Neural cell (in vitro differentiated cells): ENCODE results near the gene PITHD1. TPM values are rescaled to one million over a fixed set of nuclear protein-coding genes. Genes with fewer than 3 reads are reported as not detected.

Experiments
- H2AFZ ChIP-seq: fragments of 200-600, 300-800 bp; sonication (generic), shearing (Covaris generic); 2 replicates; pipeline ENCODE4 v1.6.0; 2014; ENCODE audit warnings: low read depth, mild to moderate bottlenecking, antibody characterized with exemption, low read length, moderate library complexity
- H3F3A ChIP-seq: fragments of 200-600 bp; shearing (Covaris generic); 2 replicates; pipeline ENCODE4 v1.6.1; 2016; ENCODE audit warnings: mild to moderate bottlenecking, moderate library complexity, mixed read lengths, antibody characterized with exemption, low read length; ENCODE audit not compliant: insufficient read depth, poor library complexity, severe bottlenecking
- H3K27ac ChIP-seq: fragments of 200-600, 300-800 bp; sonication (generic), shearing (Covaris generic); 2 replicates; pipeline ENCODE4 v1.5.1; 2014; ENCODE audit warnings: mild to moderate bottlenecking, low read length, moderate library complexity
- H3K27me3 ChIP-seq: fragments of 300-800, 200-600 bp; sonication (generic), shearing (Covaris generic); 2 replicates; pipeline ENCODE4 v1.6.0; 2014; ENCODE audit warnings: mild to moderate bottlenecking, low read depth, low read length, moderate library complexity; ENCODE audit not compliant: insufficient read depth
- H3K36me3 ChIP-seq: fragments of 300-800, 200-600 bp; sonication (generic), shearing (Covaris generic); 2 replicates; pipeline ENCODE4 v1.5.1; 2014; ENCODE audit warnings: mild to moderate bottlenecking, antibody characterized with exemption, low read length, moderate library complexity; ENCODE audit not compliant: insufficient read depth
- H3K4me2 ChIP-seq: fragments of 300-800, 200-600 bp; sonication (generic), shearing (Covaris generic); 2 replicates; pipeline ENCODE4 v1.6.0; 2014; ENCODE audit warnings: mild to moderate bottlenecking, low read length
- H3K4me3 ChIP-seq: fragments of 300-800, 200-600 bp; sonication (generic), shearing (Covaris generic); 2 replicates; pipeline ENCODE4 v1.5.1; 2014; ENCODE audit warnings: mild to moderate bottlenecking, low read length, moderate library complexity
- H3K79me2 ChIP-seq: fragments of 200-600 bp; shearing (Covaris generic); replicated peaks from 2 replicates; pipeline ENCODE4 v1.6.0; 2014; ENCODE audit warnings: mild to moderate bottlenecking, low read length, moderate library complexity; ENCODE audit not compliant: insufficient read depth
- H3K9ac ChIP-seq: fragments of 300-800, 200-600 bp; sonication (generic), shearing (Covaris generic); 2 replicates; pipeline ENCODE4 v1.6.1; 2016; ENCODE audit warnings: mild to moderate bottlenecking, low read length, mixed read lengths
- H3K9me2 ChIP-seq: fragments of 200-600 bp; shearing (Covaris generic); 2 replicates; pipeline ENCODE4 v1.6.1; 2016; ENCODE audit warnings: mild to moderate bottlenecking, low read length, mixed read lengths; ENCODE audit not compliant: insufficient read depth
- H3K9me3 ChIP-seq: fragments of 200-600, 300-800 bp; sonication (generic), shearing (Covaris generic); 2 replicates; pipeline ENCODE4 v1.6.1; 2016; ENCODE audit warnings: mild to moderate bottlenecking, mixed run types, low read length, moderate library complexity, mixed read lengths
- H4K20me1 ChIP-seq: fragments of 200-600 bp; shearing (Covaris generic); 2 replicates; pipeline ENCODE4 v1.6.1; 2016; ENCODE audit warnings: mild to moderate bottlenecking, mixed run types; ENCODE audit not compliant: insufficient read depth
- CTCF ChIP-seq: fragments of 450-650 bp; IDR thresholded peaks from 2 replicates; pipeline ENCODE4 v1.5.1; 2014; ENCODE audit warnings: antibody characterized with exemption, mild to moderate bottlenecking, moderate library complexity; ENCODE audit not compliant: poor library complexity, severe bottlenecking
- EP300 ChIP-seq: fragments of 450-650 bp; conservative IDR thresholded peaks from 2 replicates; pipeline ENCODE4 v1.6.1; 2014; ENCODE audit warnings: antibody characterized with exemption, mild to moderate bottlenecking, moderate library complexity; ENCODE audit not compliant: poor library complexity, severe bottlenecking
- EZH2 ChIP-seq: fragments of 200-600, 300-800 bp; shearing (Covaris generic), sonication (generic); IDR thresholded peaks from 2 replicates; pipeline ENCODE4 v1.6.1; 2014; ENCODE audit warnings: antibody characterized with exemption, low read length, borderline replicate concordance, mild to moderate bottlenecking; ENCODE audit not compliant: insufficient read depth, poor library complexity, severe bottlenecking
- MXI1 ChIP-seq: fragments of 450-650 bp; conservative IDR thresholded peaks from 2 replicates; pipeline ENCODE4 v1.6.1; 2014; ENCODE audit warnings: antibody characterized with exemption, mild to moderate bottlenecking; ENCODE audit not compliant: poor library complexity, severe bottlenecking
- POLR2AphosphoS5 ChIP-seq: IDR thresholded peaks from 2 replicates; pipeline ENCODE4 v1.6.1; 2012
- RAD21 ChIP-seq: fragments of 450-650 bp; conservative IDR thresholded peaks from 2 replicates; pipeline ENCODE4 v1.6.1; 2014; ENCODE audit warnings: antibody characterized with exemption, mild to moderate bottlenecking, moderate library complexity
- REST ChIP-seq: IDR thresholded peaks from 2 replicates; pipeline ENCODE4 v1.6.1; 2012; ENCODE audit warnings: borderline replicate concordance
- SMC3 ChIP-seq: fragments of 450-650 bp; conservative IDR thresholded peaks from 2 replicates; pipeline ENCODE4 v1.6.1; 2014; ENCODE audit warnings: antibody characterized with exemption, mild to moderate bottlenecking, moderate library complexity; ENCODE audit not compliant: poor library complexity
- TAF1 ChIP-seq: IDR thresholded peaks from 2 replicates; pipeline ENCODE4 v1.6.1; 2012; ENCODE audit warnings: low read depth
- polyA plus RNA-seq: library from polyadenylated mRNA; depleted of rRNA; stranded (reverse); fragments of >200 nt; gene quantifications from 2 replicates; pipeline ENCODE4 v1.2.3, GENCODE V29; 2014

Gene PITHD1
- polyA plus RNA-seq, 1 donor from 2014 or later, result 267 TPM

GRCh38 chr1:23736437-23737134 lies 41.6 kb upstream of the PITHD1 start:
- Histone ChIP-seq H3K9ac (no peak overlapping the region), H3K36me3 (no peaks in the 10 kb centered on the region), H3K9me2 (no peaks in the 10 kb centered on the region), H3K4me3 (no peak overlapping the region), H3K27me3 (no peaks in the 10 kb centered on the region), H3K79me2 (no peaks in the 10 kb centered on the region), H3F3A (no peaks in the 10 kb centered on the region), H3K9me3 (no peaks in the 10 kb centered on the region), H3K27ac (no peak overlapping the region), H3K4me2 (no peak overlapping the region), H2AFZ (no peak overlapping the region), H4K20me1 (no peaks in the 10 kb centered on the region)
- TF ChIP-seq TAF1 (no peak), SMC3 (no peak), CTCF (no peak), REST (no peak), RAD21 (no peak), MXI1 (no peak)

- Histone ChIP-seq H3K4me2 (no peak overlapping the region), H3K79me2 (peaks cover 21% of the 10 kb centered on the region), H3K36me3 (no peaks in the 10 kb centered on the region), H4K20me1 (no peaks in the 10 kb centered on the region), H2AFZ (no peak overlapping the region), H3K4me3 (no peak overlapping the region), H3F3A (no peaks in the 10 kb centered on the region), H3K27me3 (no peaks in the 10 kb centered on the region), H3K27ac (no peak overlapping the region), H3K9me3 (no peaks in the 10 kb centered on the region), H3K9ac (no peak overlapping the region), H3K9me2 (no peaks in the 10 kb centered on the region)
- TF ChIP-seq MXI1 (no peak), EP300 (no peak), POLR2AphosphoS5 (no peak), REST (no peak), SMC3 (no peak), EZH2 (no peak), CTCF (no peak), RAD21 (no peak), TAF1 (no peak)
Measured at GRCh38 chr1:23741609-23742008, 36.6 kb upstream of the PITHD1 start.
